WI38 (cell line): Measurements from ENCODE around the gene C7orf57.
"Not testable (repeated sequence)": the region's sequence is repeated elsewhere in the genome, so short reads cannot be mapped to it uniquely, and the experiment has no call there.

Source experiments
- H3K4me3 ChIP-seq: 2 replicates; pipeline ENCODE4 v1.5.1; 2011; ENCODE audit warnings: low read depth, mild to moderate bottlenecking, control low read depth, low read length
- TF ChIP-seq, protein P1 (sequence below): IDR thresholded peaks from 2 replicates; pipeline ENCODE4 v1.5.1; 2012; ENCODE audit warnings: low read depth, mild to moderate bottlenecking, control low read depth, low read length

The C7orf57 gene

DNA sequence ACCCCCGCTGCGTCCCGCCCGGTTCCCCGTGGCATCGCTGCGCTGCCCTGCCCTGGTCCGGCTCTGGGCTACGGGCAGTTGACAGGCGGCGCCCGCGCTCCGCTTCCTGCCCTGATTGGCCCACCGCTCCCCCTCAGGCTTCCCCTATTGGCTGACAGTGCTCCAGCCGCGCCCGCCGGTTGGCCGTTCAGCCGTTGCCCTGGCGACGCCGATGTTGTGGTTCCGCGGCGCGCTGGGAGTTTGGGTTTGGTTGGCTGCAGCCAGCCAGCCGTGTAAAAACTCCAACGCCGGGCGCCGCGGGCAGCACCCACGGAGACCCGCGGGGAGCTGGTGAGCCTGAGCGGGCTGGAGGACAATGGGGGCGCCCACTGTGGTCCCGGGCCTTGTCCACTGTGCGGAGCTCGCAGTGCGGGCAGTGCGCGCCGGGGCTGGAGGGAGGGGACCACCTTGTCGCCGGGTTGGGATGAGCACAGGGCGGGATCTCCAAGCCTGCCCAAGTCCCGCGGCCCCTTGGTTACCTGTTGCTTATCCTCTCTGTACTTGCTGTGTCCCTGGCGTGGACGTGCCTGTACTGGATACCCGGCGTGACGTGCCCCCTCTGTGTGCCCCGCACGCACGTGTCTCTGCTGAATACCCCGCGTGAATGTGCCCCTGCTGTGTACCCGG lies at the start of gene C7orf57:
TSS of gene C7orf57 (plus strand) at position 243 of the 666 bp plus-strand sequence. CDS start 766 bp downstream, outside the sequence.
- TF ChIP-seq, protein P1, sequence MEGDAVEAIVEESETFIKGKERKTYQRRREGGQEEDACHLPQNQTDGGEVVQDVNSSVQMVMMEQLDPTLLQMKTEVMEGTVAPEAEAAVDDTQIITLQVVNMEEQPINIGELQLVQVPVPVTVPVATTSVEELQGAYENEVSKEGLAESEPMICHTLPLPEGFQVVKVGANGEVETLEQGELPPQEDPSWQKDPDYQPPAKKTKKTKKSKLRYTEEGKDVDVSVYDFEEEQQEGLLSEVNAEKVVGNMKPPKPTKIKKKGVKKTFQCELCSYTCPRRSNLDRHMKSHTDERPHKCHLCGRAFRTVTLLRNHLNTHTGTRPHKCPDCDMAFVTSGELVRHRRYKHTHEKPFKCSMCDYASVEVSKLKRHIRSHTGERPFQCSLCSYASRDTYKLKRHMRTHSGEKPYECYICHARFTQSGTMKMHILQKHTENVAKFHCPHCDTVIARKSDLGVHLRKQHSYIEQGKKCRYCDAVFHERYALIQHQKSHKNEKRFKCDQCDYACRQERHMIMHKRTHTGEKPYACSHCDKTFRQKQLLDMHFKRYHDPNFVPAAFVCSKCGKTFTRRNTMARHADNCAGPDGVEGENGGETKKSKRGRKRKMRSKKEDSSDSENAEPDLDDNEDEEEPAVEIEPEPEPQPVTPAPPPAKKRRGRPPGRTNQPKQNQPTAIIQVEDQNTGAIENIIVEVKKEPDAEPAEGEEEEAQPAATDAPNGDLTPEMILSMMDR: no peak
- H3K4me3 ChIP-seq: peak within 1 kb of the TSS; percentile 66

GRCh38 chr7:47988496-47989386 lies 46.6 kb upstream of the C7orf57 start:
- TF ChIP-seq, protein P1: peak; percentile 27; the same call in 1 of the 2 replicates
- H3K4me3 ChIP-seq: no peak overlapping the region

- not testable (repeated sequence) for H3K4me3 ChIP-seq
These were observed 45.5 kb upstream of the C7orf57 start for GRCh38 chr7:47989607-47990400.

- TF ChIP-seq, protein P1: no peak
- H3K4me3 ChIP-seq: no peak overlapping the region
These were observed 44.8 kb upstream of the C7orf57 start for GRCh38 chr7:47990592-47990991.

DNA sequence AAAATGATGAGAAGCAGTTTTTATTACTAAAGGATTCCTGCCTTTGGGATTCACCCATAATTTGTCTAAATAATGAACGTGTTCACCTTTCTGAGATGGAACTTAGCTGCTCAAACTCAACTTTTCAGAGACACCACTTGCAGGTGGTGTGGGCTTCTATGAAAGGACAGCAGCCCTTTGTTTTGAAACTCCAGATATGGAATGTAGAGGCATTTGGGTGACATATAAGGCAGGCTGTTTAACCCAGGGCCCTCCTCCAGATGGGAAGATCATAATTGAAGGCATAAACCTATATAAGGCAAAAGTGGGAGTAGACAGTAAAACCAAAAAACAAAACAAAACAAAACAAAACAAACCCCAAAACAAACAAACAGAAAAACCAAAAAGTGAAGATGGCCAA lies 44.1 kb upstream of the C7orf57 start:
- H3K4me3 ChIP-seq: no peak overlapping the region
- TF ChIP-seq, protein P1: no peak

- TF ChIP-seq, protein P1: peak; percentile 71
- H3K4me3 ChIP-seq: peak overlapping the region; percentile 52
These were observed 43.5 kb upstream of the C7orf57 start for GRCh38 chr7:47991741-47992311.

DNA sequence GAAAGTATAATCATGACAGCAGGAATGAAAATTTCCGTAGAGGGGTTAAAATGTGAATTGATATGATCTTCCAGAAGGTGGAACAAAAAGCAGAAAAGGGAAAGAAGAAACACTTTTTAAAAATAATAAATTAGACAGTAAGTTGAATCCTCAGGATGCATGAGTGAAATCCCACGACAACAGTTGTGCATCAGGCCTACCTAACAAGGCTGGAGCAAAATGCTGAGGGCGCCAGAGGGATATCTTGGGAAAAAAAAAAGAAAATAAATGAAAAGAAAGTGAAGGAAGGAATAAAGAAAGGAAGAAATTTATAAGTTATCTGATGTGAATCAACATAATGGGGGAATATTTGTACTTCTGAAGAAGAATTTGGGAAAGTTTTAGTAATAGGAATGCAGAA lies 42.9 kb upstream of the C7orf57 start:
- TF ChIP-seq, protein P1: no peak
- peak overlapping the region; percentile 52; the same call in 1 of the 2 replicates for H3K4me3 ChIP-seq
